ENCODE results near the gene NTRK2.

The NTRK2 gene

DNA sequence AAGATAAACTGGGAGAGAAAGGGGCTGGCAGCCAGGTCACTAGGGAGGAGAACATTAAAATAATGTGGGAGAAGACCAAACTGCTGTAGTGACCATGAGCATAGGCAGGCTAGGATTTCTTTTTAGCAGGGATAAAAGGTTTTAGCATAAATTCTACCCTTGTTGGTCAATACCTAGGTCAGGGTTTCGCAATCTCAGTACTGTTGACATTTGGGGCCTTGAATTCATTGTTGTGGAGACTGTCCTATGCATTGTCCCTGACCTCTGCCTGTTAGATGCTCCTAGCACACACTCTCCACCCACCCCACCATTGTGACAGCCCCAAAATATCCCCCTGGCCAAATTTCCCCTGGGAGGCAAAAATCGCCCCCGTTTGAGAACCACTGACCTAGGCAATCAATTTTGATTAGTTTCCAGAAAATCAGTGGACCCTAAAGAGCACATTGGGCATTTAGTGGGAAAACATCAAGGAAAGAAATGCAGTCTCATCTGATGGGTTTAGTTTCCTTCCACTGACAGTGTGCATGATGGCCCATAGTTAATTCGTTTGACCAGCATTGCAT, 181.4 kb downstream of the NTRK2 start:
- no peak for DNase-seq (ENCODE audit: low read depth, low spot score)

DNA sequence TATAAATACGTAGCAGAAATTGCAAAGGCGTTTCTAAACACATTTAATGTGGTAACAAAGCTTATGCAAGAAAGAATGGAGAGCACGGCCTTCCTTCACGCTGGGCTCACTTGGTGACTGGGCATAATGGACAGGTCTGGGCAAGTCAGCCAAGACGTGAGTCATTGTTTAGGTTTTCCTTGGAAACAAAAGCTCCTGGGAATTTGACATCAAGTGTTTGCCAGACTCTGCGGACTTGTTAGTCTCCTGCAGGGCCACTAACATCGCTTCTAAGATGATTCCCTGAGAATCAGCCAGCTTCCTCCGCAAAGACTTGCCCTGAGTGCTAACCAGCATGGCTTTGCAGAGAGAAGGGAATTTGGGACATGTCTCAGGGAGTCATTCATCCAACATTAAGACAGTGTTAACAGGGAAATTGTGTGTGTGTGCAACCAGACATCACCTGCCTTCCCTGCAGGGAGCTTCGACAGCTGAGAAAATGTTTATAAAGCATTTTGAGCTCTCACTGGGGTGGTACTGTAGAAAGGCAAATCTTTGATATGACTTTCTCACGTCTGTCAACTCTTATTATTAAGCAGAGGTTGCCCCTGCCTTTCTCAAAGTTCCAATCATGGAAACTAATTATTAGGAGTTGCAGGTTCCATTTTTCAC, 182.5 kb downstream of the NTRK2 start:
- DNase-seq (ENCODE audit: low read depth, low spot score) = peak; percentile 88

DNA sequence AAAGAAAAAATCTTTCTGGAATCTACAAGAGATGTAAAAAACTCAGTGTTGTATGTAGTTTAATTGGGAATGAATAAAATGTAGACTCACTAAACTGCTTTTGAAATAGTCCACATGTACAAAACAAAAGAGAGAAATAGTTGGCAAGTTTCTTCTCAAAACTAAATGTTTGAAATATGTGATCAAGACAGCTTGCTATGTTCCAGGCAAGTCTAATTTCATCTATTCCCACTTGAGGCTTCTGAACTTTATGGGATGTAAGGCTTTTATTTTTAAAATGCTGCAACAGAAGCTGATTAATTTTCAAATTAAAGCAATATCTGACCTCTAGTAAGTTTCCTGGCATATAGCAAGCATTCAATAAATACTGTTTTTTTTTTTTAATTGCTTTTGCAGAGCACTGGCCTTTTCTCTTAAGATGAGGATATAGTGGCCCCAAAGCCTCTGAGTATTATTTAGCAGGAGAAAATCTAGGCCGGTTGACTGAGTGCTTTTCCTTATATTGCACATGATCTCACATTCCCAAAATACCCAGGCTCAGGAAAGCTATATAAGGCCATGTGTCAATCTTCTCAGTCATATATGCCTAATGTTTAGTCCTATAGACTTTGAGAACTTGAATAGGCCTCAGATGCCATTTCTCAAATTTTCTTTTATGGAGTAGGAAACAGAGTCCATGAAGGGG, 183.2 kb downstream of the NTRK2 start:
- no peak for DNase-seq (ENCODE audit: low read depth, low spot score)

DNA sequence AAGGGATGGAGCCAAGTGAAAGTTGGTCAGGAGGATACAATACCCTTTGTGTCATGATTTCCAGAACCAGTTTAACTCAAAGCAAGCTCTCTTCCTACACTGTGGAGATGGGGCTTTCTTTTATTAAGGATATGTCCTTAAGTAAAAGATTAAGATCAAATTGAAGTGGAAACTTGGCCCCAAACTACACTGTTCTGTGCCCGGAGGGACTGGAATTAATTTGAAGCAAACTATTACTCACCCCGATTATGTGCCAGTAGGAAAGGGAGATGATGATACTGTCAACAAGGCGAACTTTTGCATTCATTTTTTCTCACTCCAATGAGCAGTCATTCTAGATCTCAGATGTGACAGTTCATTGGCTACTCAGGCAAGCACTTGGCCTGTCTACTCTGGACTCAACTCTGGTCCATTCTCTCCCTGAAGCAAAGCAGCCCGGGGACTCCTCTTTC, 186.7 kb downstream of the NTRK2 start:
- DNase-seq (ENCODE audit: low read depth, low spot score) = no peak

DNA sequence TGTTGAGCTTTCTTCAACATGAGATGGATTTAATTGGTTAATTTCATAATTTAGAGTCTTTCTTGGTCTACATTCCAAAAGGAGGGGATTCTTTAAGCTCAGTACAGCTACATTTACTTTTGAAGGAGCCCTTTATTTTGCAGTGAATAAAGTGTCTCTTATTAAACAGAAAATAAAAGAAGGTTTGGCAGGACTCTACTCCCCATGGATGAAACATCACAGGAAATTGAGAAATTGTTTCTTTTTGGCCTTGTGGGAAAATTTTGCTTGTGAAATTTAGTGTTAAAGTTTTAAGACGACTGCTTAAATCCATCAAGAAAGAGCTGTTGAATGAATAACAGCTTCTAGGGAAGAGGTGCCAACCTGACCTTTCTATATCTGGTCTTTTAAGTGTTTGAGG, 187.7 kb downstream of the NTRK2 start:
- DNase-seq (ENCODE audit: low read depth, low spot score) = no peak

DNA sequence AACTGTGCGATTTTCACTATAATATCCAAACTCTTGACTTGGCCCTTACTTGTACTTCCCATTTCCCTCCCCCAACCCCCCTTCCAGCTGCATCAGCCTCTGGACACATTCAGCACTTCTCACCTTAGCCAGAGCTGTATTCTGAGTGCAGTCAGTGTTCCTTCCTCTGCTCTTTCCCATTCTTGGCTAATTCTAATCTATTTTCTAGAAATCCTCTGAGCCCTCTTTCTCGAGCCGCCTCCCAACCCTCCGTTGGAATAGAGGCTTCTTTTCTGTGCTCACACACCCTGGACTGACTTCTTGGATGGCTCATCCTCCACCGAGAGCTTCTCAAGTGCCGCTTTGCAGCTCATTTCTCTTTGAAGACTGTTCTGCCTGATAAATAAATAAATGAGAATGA, 188.8 kb downstream of the NTRK2 start:
- no peak for DNase-seq (ENCODE audit: low read depth, low spot score)

DNA sequence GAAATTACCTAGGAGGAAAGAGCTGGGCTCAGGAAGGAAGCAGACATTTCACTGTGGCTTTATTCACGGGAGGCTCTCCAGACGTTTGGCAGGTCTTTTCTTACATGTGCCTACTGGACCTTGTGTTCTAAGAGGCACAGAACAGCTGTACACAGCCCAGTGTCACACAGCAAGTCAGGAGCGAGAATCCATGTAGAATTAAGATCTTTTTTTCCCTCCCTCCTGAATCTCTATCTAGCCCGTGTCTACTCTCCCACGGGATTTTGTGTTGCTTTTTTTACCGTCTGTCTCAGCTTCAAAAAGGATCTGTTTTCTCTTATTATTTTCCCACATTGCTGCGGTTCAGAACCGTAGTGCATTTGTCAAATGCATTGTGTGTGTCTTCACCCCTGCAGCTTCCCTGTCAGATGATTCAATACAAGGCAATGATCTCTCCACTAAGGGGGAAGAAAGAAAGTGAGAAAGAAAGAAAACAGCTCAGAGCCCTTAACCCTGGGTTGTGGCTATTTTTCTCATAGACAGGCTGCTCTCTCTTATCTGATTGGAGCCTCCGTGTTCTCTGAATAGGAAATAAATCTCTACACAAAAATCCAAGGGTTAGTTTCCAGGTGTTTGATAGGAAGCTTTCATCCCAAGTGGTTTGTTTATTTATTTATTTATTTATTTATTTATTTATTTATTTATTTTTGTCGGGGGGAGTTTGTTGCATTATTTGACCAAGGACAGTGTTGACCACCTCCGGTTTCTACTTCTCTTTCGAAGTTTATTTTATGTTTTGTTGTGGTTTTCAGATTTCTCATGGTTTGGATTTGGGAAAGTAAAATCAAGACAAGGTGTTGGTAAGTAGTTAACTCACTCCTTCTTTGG, 191.0 kb downstream of the NTRK2 start:
- no peak for DNase-seq (ENCODE audit: low read depth, low spot score)

DNA sequence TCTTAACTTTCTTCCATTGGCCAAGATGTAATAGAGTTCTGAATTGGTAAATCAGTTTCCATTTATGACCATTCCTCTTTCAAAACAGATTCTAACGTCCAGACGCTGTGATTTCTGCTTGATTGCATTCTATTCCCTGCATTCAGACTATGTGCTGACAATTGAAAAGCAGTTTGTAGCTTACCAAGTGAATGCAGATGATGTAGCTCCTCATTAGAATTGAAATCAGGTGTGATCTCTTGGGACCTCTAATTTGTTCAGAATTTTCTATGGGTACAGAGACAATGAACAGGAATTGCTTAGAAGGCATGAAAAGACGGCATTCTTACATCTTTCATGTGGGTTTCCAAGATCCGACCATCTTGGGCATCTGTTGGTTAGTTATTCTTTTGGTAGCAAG, 191.9 kb downstream of the NTRK2 start:
- no peak for DNase-seq (ENCODE audit: low read depth, low spot score)

DNA sequence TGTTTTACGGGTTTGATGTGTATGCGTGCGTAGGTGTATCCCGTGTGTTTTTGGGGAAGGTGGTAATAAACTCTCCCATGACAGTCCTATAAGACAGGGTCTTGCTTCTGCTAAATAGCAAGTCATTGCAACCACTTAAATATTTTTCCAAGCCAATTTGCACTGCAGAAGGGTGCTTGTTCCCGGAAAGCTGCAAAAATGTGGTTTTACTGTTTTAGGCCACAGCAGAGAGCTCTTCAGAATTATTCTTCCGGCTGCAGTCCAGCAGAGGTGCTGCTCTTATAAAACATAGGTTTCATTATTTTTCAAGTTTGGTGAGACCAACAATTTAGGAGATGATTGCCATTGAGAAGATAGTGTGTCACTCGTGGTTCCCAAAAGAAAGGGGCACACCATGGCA, 192.8 kb downstream of the NTRK2 start:
- no peak for DNase-seq (ENCODE audit: low read depth, low spot score)

DNA sequence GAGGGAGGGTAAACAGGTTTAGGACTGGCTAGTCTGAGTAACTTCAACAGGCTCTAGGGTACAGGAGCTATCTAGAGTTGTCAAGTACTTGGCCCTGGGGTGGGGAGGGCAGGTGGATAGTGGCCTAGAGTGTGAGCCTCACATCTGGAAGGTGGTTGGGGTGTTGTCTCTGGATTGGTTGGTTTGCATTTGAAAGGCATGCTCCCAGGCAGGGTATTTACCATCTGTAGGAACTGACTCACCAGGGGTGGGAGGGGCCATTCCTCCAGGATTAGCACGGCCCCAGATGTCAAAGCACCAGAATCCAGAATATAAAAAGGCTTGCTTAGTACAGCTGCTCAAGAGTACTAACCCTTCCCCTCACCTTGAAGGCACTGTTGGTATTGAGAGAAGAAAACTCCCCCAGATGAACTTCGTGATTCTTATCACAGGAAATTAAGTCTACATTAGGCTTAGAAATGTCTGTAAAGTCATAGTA, 193.3 kb downstream of the NTRK2 start:
- no peak for DNase-seq (ENCODE audit: low read depth, low spot score)

DNA sequence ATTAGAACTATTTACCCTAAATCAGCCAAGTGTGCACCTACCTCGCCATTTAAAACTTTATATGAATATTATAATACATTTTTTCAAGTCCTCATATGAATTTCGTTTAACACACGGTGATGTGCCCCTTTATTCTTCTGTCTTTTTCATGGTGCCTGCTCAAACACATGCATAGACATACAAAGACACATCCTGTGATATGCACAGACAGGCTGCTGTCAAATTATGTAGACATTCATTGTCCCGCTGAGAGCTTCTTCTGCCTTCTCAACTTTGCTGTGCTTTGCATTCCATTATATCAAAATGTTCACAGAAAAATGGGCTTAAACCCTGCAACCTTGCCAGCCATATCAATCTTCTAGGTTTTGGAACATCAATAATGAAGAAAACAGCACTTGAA, 193.8 kb downstream of the NTRK2 start:
- DNase-seq (ENCODE audit: low read depth, low spot score) = no peak

DNA sequence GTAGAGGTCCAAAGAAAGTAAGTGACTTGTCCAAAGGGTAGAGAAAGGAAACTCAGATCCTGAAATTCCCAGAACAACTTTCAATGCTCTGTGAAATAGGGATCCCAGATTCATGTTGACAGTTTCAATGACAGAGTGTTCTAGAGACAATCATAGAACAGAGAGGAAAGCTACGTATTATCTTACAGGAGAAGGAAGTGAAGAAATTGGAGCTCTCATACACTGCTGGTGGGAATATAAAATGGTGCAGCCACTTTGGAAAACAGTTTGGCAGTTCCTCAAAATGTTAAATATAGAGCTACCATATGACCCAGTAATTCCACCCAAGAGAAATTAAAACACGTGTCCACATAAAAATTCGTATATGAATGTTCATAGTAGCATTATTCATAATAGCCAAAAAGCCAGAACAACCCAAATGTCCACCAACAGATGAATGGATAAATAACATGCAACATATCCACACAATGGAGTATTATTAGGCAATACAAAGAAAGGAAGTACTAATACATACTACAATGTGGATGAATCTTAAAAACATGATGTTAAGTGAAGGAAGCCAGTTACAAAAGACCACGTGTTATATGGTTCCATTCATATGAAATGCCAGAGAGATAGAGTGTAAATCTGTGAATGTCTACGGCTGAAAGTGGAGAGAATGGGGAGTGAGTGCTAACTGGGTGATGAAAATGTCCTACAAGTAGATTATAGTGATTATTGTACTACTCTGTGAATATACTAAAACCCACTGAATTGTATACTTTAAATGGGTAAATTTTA, 197.1 kb downstream of the NTRK2 start:
- DNase-seq (ENCODE audit: low read depth, low spot score) = no peak

DNA sequence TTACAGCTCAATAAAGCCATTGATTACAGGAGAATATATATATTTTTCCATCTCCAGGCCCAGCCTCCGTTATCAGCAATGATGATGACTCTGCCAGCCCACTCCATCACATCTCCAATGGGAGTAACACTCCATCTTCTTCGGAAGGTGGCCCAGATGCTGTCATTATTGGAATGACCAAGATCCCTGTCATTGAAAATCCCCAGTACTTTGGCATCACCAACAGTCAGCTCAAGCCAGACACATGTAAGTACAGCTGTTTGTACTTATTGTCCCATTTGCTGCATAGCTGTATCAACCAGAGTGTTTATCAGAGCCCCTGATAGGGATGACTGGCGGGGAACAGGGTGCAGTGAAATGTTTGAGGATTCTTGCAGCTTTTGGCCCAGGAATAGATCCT, 197.7 kb downstream of the NTRK2 start:
- DNase-seq (ENCODE audit: low read depth, low spot score) = no peak

DNA sequence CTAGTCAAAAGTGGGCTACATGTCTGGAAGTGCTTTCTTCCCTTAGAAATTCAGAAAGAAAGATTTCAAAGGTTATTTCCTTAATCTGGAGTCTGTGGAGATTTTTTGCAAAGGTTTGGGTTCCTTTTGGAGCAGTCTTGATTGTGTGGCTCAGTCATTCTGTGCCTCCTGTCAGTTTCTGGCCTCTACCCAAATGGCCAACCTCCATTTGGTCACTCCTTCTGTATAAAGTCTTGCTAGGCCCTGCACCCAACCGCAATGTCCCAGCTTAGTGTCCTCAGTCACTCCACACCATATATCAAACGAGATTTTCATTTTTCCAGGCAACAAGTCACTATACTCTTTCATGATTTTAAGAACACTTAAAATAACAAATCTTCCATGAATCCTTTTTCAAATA, 199.6 kb downstream of the NTRK2 start:
- DNase-seq (ENCODE audit: low read depth, low spot score) = no peak

DNA sequence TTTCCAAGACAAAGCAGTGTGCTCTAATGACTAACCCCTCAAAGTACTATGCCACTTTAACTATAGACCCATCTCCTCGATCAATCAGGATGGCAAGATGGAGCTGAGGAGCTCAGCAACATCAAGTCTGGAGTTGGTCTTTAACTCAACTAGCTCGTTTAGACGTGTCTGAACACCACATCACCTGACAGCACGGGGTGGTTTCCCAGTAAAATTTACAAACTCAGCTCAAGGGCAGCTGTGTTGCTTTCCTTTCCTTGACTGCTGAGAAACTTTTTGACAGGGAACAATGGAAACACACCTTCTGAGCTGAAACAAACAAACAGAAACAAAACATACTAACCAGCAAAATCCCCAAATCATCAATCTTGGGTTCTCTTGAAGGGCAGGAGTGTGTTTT, 202.5 kb downstream of the NTRK2 start:
- DNase-seq (ENCODE audit: low read depth, low spot score) = no peak

DNA sequence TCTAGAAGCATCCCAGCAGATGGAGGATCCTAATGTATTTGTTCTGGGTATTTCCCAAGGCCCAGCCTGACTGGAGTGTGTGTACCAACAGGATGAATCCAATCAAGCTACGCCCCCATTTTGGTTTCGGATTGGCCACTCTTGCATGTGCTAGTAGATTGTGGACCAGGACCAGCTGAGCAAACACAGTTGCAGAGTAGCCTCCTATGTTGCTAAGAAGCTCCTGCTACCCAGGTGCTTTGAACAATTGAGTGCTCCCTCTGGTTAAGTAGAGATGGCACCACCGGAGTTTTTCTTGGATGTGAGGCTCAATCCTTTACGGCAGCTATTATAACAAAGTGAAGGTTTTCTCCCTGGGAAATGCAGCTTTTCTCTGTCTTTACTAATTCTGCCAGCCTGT, 204.5 kb downstream of the NTRK2 start:
- no peak for DNase-seq (ENCODE audit: low read depth, low spot score)

DNA sequence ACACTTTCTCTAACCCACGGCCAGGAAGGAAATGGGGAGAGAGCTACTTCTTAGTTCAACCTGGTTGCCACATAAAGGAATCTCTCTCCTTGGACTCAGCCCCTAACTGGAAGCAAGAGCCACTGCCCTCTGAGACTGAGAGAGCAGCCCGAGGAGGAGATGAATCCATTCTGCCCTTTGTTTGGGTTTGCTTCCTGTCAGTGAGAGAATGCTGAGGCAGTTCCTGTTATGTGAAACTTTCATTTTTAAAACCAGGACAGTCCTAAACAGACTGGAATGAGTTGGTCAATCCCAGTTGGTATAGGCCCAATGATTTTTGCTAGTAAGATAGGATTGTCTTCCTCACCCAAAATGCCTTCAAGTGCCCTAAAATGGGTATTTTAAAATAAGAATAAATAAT, 205.1 kb downstream of the NTRK2 start:
- no peak for DNase-seq (ENCODE audit: low read depth, low spot score)

DNA sequence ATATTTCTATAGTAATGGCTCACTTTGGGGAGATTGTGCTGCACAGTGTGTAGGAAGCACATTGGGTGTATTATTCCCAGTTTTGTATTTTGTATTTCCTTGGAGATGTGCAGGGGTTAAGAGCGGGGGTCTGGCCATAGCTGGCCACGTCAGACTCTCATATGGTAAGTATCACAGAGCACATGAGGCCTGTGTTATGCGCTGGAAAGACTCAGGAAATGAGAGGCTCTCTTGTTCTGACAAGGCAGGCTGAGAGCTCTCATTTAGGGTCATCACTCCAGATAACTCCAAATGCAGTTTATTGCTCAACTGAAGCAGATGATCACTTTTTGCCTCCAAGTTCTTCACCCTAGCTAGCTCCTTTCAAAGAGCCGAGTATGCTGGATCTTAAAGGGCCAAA, 205.7 kb downstream of the NTRK2 start:
- DNase-seq (ENCODE audit: low read depth, low spot score) = no peak

DNA sequence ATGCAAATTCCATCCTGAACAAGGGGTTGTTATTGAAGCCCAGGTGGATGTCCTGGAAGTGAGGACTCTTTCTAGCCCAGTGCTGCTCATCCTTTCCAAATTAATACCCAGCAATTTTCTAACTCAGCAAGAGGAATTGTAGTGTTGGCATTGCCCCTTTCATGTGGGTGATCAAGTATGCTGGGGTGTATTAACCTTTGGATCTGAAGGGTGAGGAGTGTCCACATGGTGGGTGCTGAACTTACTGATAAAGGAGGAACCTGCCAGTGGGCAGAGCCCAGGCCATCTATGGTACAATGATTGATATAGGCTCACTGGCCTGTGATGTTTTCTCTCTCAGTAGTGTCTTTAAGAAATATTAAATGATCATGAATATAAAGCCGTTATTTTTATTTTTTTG, 210.1 kb downstream of the NTRK2 start:
- no peak for DNase-seq (ENCODE audit: low read depth, low spot score)

DNA sequence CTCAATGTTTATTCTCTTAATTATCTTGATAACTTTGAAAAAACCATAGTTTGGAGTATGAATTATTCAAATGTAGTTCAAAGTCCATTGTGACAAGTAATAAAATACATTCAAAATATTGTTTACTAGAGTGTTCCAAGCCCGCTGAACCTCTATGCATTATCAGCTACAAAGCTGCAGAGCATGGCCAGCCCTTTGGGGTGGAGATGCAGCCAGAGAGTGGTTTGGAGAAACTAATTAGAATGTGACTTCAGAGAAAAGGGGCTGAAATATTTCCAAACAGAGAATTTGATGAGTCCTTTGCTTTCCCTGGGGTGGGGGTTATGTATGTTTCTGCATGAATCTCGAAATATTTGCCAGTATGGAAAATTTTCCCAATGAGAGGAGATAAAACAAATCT, 211.3 kb downstream of the NTRK2 start:
- no peak for DNase-seq (ENCODE audit: low read depth, low spot score)

DNA sequence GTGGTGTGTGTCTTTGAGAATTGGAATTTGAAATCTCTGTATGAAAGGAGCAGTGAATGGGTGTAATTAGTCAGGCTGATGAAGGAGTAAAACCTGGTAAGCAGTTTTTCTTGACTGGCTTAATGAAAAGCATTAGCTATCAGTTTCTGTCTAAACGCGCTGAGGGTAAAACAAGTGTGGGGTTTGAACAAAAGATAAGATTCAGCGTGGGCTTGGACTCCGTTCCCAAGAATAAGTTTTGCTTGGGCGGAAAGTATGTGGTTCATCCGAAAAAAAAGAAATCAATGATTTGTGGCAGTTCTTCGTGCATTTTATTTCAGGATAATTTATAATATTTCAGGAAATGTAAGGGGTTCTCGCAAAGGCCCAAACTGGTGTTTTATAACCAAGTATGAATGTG, 217.3 kb downstream of the NTRK2 start:
- no peak for DNase-seq (ENCODE audit: low read depth, low spot score)

Measured in smooth muscle cell of the brain vasculature (primary cell).